GM20000 (cell line): ENCODE measurements around the gene ARL10.

Source experiments
- DNase-seq: peaks from one replicate; pipeline ENCODE4 v3.0.0; 2012; ENCODE audit warnings: low spot score
- TF ChIP-seq, protein P1 (sequence below): IDR thresholded peaks from 2 replicates; pipeline ENCODE4 v1.5.1; 2012; ENCODE audit warnings: mild to moderate bottlenecking, control low read depth; ENCODE audit errors: extremely low read depth, missing control alignments

Gene ARL10

GRCh38 chr5:176355400-176356178 lies 9.7 kb upstream of the ARL10 start:
- TF ChIP-seq, protein P1, sequence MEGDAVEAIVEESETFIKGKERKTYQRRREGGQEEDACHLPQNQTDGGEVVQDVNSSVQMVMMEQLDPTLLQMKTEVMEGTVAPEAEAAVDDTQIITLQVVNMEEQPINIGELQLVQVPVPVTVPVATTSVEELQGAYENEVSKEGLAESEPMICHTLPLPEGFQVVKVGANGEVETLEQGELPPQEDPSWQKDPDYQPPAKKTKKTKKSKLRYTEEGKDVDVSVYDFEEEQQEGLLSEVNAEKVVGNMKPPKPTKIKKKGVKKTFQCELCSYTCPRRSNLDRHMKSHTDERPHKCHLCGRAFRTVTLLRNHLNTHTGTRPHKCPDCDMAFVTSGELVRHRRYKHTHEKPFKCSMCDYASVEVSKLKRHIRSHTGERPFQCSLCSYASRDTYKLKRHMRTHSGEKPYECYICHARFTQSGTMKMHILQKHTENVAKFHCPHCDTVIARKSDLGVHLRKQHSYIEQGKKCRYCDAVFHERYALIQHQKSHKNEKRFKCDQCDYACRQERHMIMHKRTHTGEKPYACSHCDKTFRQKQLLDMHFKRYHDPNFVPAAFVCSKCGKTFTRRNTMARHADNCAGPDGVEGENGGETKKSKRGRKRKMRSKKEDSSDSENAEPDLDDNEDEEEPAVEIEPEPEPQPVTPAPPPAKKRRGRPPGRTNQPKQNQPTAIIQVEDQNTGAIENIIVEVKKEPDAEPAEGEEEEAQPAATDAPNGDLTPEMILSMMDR: no peak
- no peak for DNase-seq

DNA sequence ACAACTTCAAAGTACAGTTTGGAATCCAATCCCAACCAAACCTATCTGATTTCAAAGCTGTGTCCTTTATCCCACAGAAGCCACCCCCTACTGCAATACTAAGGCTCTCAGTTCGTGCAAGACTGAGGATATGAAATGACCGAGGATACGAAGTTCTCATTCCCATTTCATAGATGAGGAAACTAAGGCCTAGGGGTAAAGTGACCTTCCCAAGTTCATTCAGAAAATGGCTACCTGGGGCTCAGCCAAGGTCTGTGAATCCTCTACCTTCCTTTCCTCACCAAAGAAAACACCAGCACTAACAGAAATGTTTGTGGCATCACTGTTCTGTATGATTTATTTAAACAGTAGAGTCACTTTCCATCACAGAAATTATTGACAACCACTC lies 9.1 kb upstream of the ARL10 start:
- TF ChIP-seq, protein P1: no peak
- no peak for DNase-seq

GRCh38 chr5:176359658-176360057 lies 5.6 kb upstream of the ARL10 start:
- DNase-seq: no peak
- TF ChIP-seq, protein P1: no peak

GRCh38 chr5:176360894-176361436 lies 4.3 kb upstream of the ARL10 start:
- TF ChIP-seq, protein P1: no peak
- no peak for DNase-seq

- DNase-seq: peak; percentile 91
- TF ChIP-seq, protein P1: peak; percentile 24
Measured at GRCh38 chr5:176361437-176362232, 3.7 kb upstream of the ARL10 start, which contains the start of gene KIAA1191. TSS of gene KIAA1191 (minus strand) at chr5:176361764. CDS start at chr5:176359508, 2,256 bp downstream.

DNA sequence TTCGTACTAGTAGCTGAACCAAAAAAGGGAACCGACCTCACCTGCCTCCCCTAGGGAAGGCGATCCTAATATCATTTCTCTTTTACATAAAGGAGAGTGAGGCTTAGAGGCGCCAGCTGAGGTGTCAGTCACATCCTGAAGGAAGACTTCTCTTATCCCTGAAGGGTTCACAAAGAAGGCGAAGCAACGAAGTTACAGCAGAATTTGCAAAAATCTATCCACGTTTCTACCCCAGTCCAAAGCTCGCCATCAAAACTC lies 3.1 kb upstream of the ARL10 start:
- TF ChIP-seq, protein P1: no peak
- DNase-seq: no peak

DNA sequence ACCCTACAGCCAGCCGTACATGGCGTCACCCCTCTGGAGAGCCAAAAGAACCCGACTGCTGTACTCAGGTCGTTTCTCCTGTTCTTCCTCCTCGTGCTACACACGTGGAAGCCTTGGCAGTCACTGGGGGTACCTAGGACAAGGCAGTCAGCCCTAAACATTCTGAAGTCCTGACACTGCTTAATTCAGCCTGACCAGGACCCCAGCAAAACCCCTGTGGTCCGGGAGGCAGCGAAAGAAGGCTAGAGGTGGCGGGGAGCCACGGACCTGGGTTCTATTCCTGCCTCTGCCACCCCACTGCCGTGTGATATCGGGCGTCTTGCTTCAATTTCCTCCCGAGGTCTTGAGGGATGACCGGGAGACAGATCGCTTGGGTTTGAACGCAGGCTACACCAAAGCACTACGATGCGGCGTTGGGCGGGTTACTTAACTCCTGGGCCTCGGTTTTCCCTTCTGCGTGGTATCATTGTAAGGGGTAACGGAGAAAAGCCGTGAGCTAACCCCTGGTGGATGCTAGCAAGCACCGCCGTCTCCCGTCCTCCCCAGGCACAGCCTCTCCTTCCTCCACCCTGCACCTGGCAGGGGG lies 429 bp upstream of the ARL10 start:
- TF ChIP-seq, protein P1: no peak
- DNase-seq: no peak
